COLO668 (cell line): ENCODE results near the gene GIMAP7.

Source experiments
- DNase-seq: peaks from one replicate; lab custom pipeline; 2025; ENCODE audit not compliant: unreplicated experiment; lab: John Stamatoyannopoulos, UW

Gene GIMAP7

GRCh38 chr7:150569245-150569955 is 54.7 kb downstream of the GIMAP7 start:
- DNase-seq: no peak
